Left ventricle myocardium inferior (tissue), 1 donor: ENCODE results near the gene TRIM58. TPM values are rescaled to one million over a fixed set of nuclear protein-coding genes. Genes with fewer than 3 reads are reported as not detected.

Experiments
- DNase-seq: peaks from one replicate; pipeline ENCODE4 v3.0.0-alpha.2; 2020
- H3K27ac ChIP-seq: fragments of 200-600 bp; replicated peaks from 2 replicates; pipeline ENCODE4 v1.8.0; 2021
- H3K27me3 ChIP-seq: fragments of 200-600 bp; 2 replicates; pipeline ENCODE4 v1.8.0; 2021; ENCODE audit warnings: low read depth
- H3K36me3 ChIP-seq: fragments of 200-600 bp; 2 replicates; pipeline ENCODE4 v1.8.0; 2021
- H3K4me1 ChIP-seq: fragments of 200-600 bp; 2 replicates; pipeline ENCODE4 v1.8.0; 2021
- H3K4me3 ChIP-seq: fragments of 200-600 bp; 2 replicates; pipeline ENCODE4 v1.8.0; 2021; ENCODE audit warnings: mild to moderate bottlenecking, moderate library complexity
- H3K9me3 ChIP-seq: fragments of 200-600 bp; replicated peaks from 2 replicates; pipeline ENCODE4 v1.8.0; 2021
- CTCF ChIP-seq: fragments of 200-600 bp; IDR thresholded peaks from 2 replicates; pipeline ENCODE4 v1.8.0; 2021; ENCODE audit warnings: antibody characterized with exemption, mild to moderate bottlenecking, borderline replicate concordance
- intact Hi-C: fragments of 100-400 bp; cut with micrococcal nuclease; formaldehyde crosslinking; loops from one replicate; pipeline ENCODE4 v1.11.0; 2022
- total RNA-seq: library from RNA; stranded (reverse); fragmentation: NEBNext Ultra II Directional; extraction: Animal tissue kit (Norgen Biotek cat#: 25700); gene quantifications from one replicate; pipeline ENCODE4 v1.2.1, GENCODE V29; 2021
- donor health status: DM: no; HTN: yes; CAD: no; lungs with severe emphysema.

TRIM58 gene
- total RNA-seq, 1 donor from 2014 or later = 0.16 TPM

- no peak for TF ChIP-seq CTCF
- Histone ChIP-seq H3K36me3 (no peaks in the 10 kb centered on the region), H3K4me3 (no peak overlapping the region), H3K9me3 (peaks cover 10% of the 10 kb centered on the region), H3K4me1 (no peaks in the 10 kb centered on the region), H3K27me3 (no peaks in the 10 kb centered on the region), H3K27ac (no peak overlapping the region)
- DNase-seq = no peak
- intact Hi-C loops = no loop called here
These were observed 48.2 kb downstream of the TRIM58 start for GRCh38 chr1:247905181-247905580.

- Histone ChIP-seq H3K4me1 (no peaks in the 10 kb centered on the region), H3K27ac (no peak overlapping the region), H3K36me3 (no peaks in the 10 kb centered on the region), H3K4me3 (peak overlapping the region; percentile 43), H3K27me3 (no peaks in the 10 kb centered on the region), H3K9me3 (peaks cover 10% of the 10 kb centered on the region)
- no peak for TF ChIP-seq CTCF
- DNase-seq = no peak
- intact Hi-C loops = no loop called here
These were observed 49.0 kb downstream of the TRIM58 start for GRCh38 chr1:247905910-247906503.

- Histone ChIP-seq H3K27me3 (no peaks in the 10 kb centered on the region), H3K4me1 (no peaks in the 10 kb centered on the region), H3K4me3 (peak overlapping the region; percentile 43), H3K27ac (no peak overlapping the region), H3K9me3 (peaks cover 10% of the 10 kb centered on the region), H3K36me3 (no peaks in the 10 kb centered on the region)
- intact Hi-C loops = no loop called here
- DNase-seq = no peak
- TF ChIP-seq CTCF = no peak
These were observed 49.6 kb downstream of the TRIM58 start for GRCh38 chr1:247906504-247907047.

DNA sequence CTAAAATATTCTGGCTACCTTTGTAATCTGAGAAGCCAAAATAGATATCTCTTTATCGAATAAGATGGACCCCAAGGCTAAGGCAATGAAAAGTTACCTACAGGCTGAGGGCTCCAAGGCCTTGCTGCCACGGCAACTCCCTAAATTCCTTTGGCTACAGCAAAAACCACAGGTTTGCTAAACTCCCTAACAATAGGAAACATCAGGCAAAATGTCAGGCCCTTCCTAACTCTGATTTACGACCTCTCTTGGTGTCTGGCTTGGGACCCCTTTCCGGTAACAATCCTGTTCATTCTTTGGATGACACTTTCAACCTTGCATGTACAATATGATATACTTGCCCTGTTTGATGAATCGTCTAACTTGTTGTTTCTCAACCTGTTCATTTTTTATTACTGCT is 51.8 kb downstream of the TRIM58 start:
- intact Hi-C loops = no loop called here
- no peak overlapping the region for H3K4me3 ChIP-seq
- no peak for TF ChIP-seq CTCF

GRCh38 chr1:247913786-247914185 is 56.8 kb downstream of the TRIM58 start:
- peaks cover 9% of the 10 kb centered on the region for H3K9me3 ChIP-seq
- H3K4me3 ChIP-seq = no peak overlapping the region
- TF ChIP-seq CTCF = no peak
- H3K36me3 ChIP-seq = no peaks in the 10 kb centered on the region
- H3K4me1 ChIP-seq = no peaks in the 10 kb centered on the region
- H3K27ac ChIP-seq = no peak overlapping the region
- no peak for DNase-seq
- H3K27me3 ChIP-seq = peaks cover 3% of the 10 kb centered on the region
- intact Hi-C loops = no loop called here

More for the DNA sequence above, 51.8 kb downstream of the TRIM58 start:
- Histone ChIP-seq H3K4me1 (no peaks in the 10 kb centered on the region), H3K9me3 (peaks cover 19% of the 10 kb centered on the region), H3K27ac (no peak overlapping the region), H3K27me3 (no peaks in the 10 kb centered on the region), H3K36me3 (no peaks in the 10 kb centered on the region)
- no peak for DNase-seq
